ENCODE data around the gene EGLN3.
"Not testable (repeated sequence)": the region's sequence is repeated elsewhere in the genome, so short reads cannot be mapped to it uniquely, and the experiment has no call there.

Gene EGLN3

DNA sequence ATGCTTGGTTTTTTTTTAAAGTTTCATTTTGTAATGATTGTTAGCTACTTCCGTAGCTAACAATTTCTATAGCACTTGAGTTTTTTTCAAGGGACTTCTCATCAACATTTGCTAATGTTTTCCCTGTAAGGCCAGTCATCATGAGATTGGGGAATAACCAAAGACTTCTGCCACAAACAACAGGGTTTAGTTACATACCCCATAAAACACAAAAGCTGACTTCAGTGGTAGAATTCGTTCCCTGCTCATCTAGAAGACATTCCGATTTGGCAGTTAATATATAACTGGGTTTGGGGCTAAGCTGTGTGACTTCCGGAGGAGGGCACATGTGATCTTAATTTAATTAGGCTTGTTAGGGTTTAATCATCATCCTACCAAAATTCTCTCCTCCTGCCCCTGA, 22.9 kb downstream of the EGLN3 start:
- Histone ChIP-seq H3K27ac (no peak overlapping the region), H2AFZ (ENCODE audit: low read depth) (no peak overlapping the region), H3K27me3 (ENCODE audit: insufficient read depth, low read depth) (no peaks in the 10 kb centered on the region), H3K4me2 (no peak overlapping the region), H3K9ac (no peak overlapping the region), H3K36me3 (ENCODE audit: insufficient read depth) (no peaks in the 10 kb centered on the region), H3K4me1 (ENCODE audit: low read depth, poor library complexity, severe bottlenecking) (no peaks in the 10 kb centered on the region), H3K79me2 (ENCODE audit: insufficient read depth, low read depth) (no peaks in the 10 kb centered on the region), H3K4me3 (IDR thresholded peaks at IDR 0.05; ENCODE audit: insufficient read depth, low read depth, low read length) (no peak overlapping the region), H4K20me1 (ENCODE audit: insufficient read depth) (no peaks in the 10 kb centered on the region)
- TF ChIP-seq, protein P1, sequence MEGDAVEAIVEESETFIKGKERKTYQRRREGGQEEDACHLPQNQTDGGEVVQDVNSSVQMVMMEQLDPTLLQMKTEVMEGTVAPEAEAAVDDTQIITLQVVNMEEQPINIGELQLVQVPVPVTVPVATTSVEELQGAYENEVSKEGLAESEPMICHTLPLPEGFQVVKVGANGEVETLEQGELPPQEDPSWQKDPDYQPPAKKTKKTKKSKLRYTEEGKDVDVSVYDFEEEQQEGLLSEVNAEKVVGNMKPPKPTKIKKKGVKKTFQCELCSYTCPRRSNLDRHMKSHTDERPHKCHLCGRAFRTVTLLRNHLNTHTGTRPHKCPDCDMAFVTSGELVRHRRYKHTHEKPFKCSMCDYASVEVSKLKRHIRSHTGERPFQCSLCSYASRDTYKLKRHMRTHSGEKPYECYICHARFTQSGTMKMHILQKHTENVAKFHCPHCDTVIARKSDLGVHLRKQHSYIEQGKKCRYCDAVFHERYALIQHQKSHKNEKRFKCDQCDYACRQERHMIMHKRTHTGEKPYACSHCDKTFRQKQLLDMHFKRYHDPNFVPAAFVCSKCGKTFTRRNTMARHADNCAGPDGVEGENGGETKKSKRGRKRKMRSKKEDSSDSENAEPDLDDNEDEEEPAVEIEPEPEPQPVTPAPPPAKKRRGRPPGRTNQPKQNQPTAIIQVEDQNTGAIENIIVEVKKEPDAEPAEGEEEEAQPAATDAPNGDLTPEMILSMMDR (conservative IDR thresholded peaks at IDR 0.05; ENCODE audit: low read depth, low read length): no peak

- not testable (repeated sequence) for H3K9ac ChIP-seq; H3K4me2 ChIP-seq; H3K4me1 ChIP-seq (ENCODE audit: low read depth, poor library complexity, severe bottlenecking); H3K4me3 ChIP-seq (IDR thresholded peaks at IDR 0.05; ENCODE audit: insufficient read depth, low read depth, low read length); H2AFZ ChIP-seq (ENCODE audit: low read depth); H3K36me3 ChIP-seq (ENCODE audit: insufficient read depth); H3K27me3 ChIP-seq (ENCODE audit: insufficient read depth, low read depth); H3K79me2 ChIP-seq (ENCODE audit: insufficient read depth, low read depth); H4K20me1 ChIP-seq (ENCODE audit: insufficient read depth); H3K27ac ChIP-seq
These were observed 23.9 kb downstream of the EGLN3 start for GRCh38 chr14:33926967-33927366.

GRCh38 chr14:33925946-33926345, 24.9 kb downstream of the EGLN3 start:
- no peaks in the 10 kb centered on the region for H3K27me3 ChIP-seq (ENCODE audit: insufficient read depth, low read depth)
- no peak overlapping the region for H3K27ac ChIP-seq
- no peak overlapping the region for H3K4me2 ChIP-seq
- H3K36me3 ChIP-seq (ENCODE audit: insufficient read depth): no peaks in the 10 kb centered on the region
- TF ChIP-seq, protein P1 (conservative IDR thresholded peaks at IDR 0.05; ENCODE audit: low read depth, low read length): no peak
- no peak overlapping the region for H3K4me3 ChIP-seq (IDR thresholded peaks at IDR 0.05; ENCODE audit: insufficient read depth, low read depth, low read length)
- no peak overlapping the region for H2AFZ ChIP-seq (ENCODE audit: low read depth)
- H4K20me1 ChIP-seq (ENCODE audit: insufficient read depth): no peaks in the 10 kb centered on the region
- H3K9ac ChIP-seq: no peak overlapping the region
- H3K79me2 ChIP-seq (ENCODE audit: insufficient read depth, low read depth): no peaks in the 10 kb centered on the region
- H3K4me1 ChIP-seq (ENCODE audit: low read depth, poor library complexity, severe bottlenecking): no peaks in the 10 kb centered on the region

GRCh38 chr14:33925235-33925634, 25.6 kb downstream of the EGLN3 start:
- no peaks in the 10 kb centered on the region for H3K36me3 ChIP-seq (ENCODE audit: insufficient read depth)

GRCh38 chr14:33924566-33925100, 26.2 kb downstream of the EGLN3 start:
- Histone ChIP-seq H3K27me3 (ENCODE audit: insufficient read depth, low read depth) (no peaks in the 10 kb centered on the region), H4K20me1 (ENCODE audit: insufficient read depth) (no peaks in the 10 kb centered on the region), H3K79me2 (ENCODE audit: insufficient read depth, low read depth) (no peaks in the 10 kb centered on the region), H2AFZ (ENCODE audit: low read depth) (no peak overlapping the region), H3K4me1 (ENCODE audit: low read depth, poor library complexity, severe bottlenecking) (no peaks in the 10 kb centered on the region), H3K4me3 (IDR thresholded peaks at IDR 0.05; ENCODE audit: insufficient read depth, low read depth, low read length) (no peak overlapping the region), H3K4me2 (no peak overlapping the region), H3K9ac (no peak overlapping the region), H3K27ac (no peak overlapping the region), H3K36me3 (ENCODE audit: insufficient read depth) (no peaks in the 10 kb centered on the region)
- TF ChIP-seq, protein P1 (conservative IDR thresholded peaks at IDR 0.05; ENCODE audit: low read depth, low read length): no peak

More at GRCh38 chr14:33925235-33925634, 25.6 kb downstream of the EGLN3 start:
- H3K4me1 ChIP-seq (ENCODE audit: low read depth, poor library complexity, severe bottlenecking): no peaks in the 10 kb centered on the region
- H3K27me3 ChIP-seq (ENCODE audit: insufficient read depth, low read depth): no peaks in the 10 kb centered on the region
- H3K27ac ChIP-seq: no peak overlapping the region
- H3K4me2 ChIP-seq: no peak overlapping the region
- no peak overlapping the region for H2AFZ ChIP-seq (ENCODE audit: low read depth)
- no peak overlapping the region for H3K9ac ChIP-seq
- H3K79me2 ChIP-seq (ENCODE audit: insufficient read depth, low read depth): no peaks in the 10 kb centered on the region
- TF ChIP-seq, protein P1 (conservative IDR thresholded peaks at IDR 0.05; ENCODE audit: low read depth, low read length): no peak
- H3K4me3 ChIP-seq (IDR thresholded peaks at IDR 0.05; ENCODE audit: insufficient read depth, low read depth, low read length): no peak overlapping the region
- H4K20me1 ChIP-seq (ENCODE audit: insufficient read depth): no peaks in the 10 kb centered on the region

Measured in KMS-11 (cell line).